Vein endothelial cell (primary cell): Measurements from ENCODE around the gene FXYD2. TPM values are rescaled to one million over a fixed set of nuclear protein-coding genes. Genes with fewer than 3 reads are reported as not detected.

Experiments
- total RNA-seq: library from RNA; depleted of rRNA; stranded (reverse); fragments of >200 nt; gene quantifications from 2 replicates; pipeline ENCODE4 v1.2.3, GENCODE V29; 2012

Gene FXYD2
- under 0.01 and 2.3 TPM in 2 replicates for total RNA-seq

DNA sequence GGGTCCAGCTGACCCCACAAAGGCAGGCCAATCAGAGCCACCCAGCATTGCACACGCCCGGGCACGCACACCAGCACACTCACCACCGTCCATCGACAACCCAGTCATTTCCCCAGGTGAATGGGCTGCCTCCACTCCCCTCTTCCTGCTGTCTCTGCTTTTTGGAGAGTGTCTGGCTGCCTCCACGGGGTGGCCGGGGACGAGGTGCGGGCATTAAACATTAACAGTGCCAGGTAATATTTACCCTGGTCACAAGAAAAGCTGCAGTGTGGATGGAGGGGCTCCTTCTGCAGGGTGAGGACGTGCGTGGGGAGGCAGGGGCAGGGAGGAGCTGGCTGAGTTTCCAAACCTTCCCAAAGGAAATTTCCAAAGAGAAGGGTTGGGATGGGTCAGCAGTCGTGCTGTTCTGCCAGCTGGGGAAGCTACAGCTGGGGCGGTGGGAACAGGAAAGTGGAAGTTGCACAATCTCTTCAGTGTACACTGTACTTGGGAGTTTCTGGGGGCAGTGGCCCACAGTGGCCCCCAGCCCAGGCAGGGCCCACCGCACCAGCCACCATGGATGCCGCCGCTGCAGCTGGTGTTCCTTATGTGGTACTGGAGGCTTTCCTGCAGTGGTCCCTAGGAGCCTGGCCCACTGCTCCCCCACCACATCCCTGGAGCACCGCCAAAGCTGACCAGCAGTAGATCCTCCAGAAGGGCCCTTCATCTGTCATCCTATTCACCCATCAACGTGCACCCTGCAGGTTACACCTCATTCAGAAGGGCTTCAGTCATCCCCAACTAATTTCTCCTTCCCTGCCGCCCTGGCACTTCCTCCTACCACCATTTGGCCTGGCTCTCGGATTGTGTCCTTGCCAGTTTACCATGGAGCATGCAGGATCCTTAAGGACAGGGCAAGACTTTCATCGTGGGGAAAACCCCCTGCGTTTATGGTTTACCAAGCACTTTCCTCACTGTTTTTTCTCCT lies at the start of gene FXYD2:
FXYD2 (minus strand) TSS at position 174 of the 967 bp plus-strand sequence; CDS start at position 108, 66 bp downstream.

DNA sequence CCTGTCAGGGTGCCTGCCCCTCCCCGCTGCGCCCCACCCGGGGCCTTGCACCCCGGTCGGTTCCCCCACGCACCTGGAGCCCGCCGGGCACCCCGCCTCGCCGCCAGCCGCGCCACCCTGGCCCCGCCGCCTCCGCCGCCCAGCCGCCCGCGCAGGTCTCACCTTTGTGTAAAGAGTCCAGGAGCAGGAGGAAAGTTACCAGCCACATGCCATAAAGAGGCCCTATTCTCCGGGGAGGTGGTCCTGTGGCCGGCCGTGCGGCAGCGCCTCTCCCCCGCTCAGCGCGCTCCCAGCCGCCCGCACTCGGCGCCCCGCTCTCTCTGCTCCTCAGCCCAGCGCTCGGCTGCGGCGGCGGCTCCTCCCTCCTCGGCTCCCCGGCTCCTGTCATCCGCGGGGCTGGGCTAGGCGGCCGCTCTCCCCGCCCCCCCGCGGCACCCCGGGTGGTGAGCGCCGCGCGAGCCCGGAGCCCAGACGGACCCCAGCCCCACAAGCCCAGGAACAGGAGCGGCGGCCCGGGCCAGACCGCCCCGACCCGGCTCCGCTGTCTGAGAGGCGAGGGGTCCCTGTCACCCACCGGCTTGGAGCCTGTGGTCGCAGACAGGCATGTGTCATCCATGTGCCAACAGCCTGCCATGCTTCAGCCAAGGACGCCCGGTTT lies 27.5 kb downstream of the FXYD2 start, which contains the start of gene DSCAML1:
DSCAML1 (minus strand) TSS at position 345 of the 658 bp plus-strand sequence; CDS start at position 208, 137 bp downstream.

Other genes starting within 250 kb of the FXYD2 start
- not detected in 2 replicates for gene DSCAML1, start 27.5 kb downstream of the FXYD2 start, total RNA-seq
- gene FXYD6, start 51.9 kb upstream of the FXYD2 start, total RNA-seq: 0.33 and 0.67 TPM in 2 replicates
- not detected in 2 replicates for gene TMPRSS13, start 104.7 kb upstream of the FXYD2 start, total RNA-seq
- gene IL10RA, start 161.7 kb upstream of the FXYD2 start, total RNA-seq: 0.10 TPM in 1 of 2 replicates, not detected in the other